Esophagus squamous epithelium (tissue), 4 donors: ENCODE measurements around the gene FSHR.

Experiments
- CTCF ChIP-seq, 6 experiments: fragments of 450-650 bp in 4 of 6; fragments of 200-600 bp in 2 of 6; sonication (generic) in 2 of 6; IDR thresholded peaks; one replicate each; pipeline ENCODE4 v1.5.1; 2016 to 2019; ENCODE audit warnings: antibody characterized with exemption in 6 of 6, mild to moderate bottlenecking in 4 of 6, moderate library complexity in 4 of 6
- POLR2A ChIP-seq, 4 donors: fragments of 450-650 bp; IDR thresholded peaks; one replicate each; pipeline ENCODE4 v1.6.1; 2017; ENCODE audit warnings: antibody characterized with exemption in 4 of 4, mild to moderate bottlenecking in 4 of 4, moderate library complexity in 3 of 4

GRCh38 chr2:49021271-49021670 lies 133.0 kb downstream of the FSHR start:
- TF ChIP-seq CTCF (IDR thresholded peaks at IDR 0.05) (no peak), POLR2A (IDR thresholded peaks at IDR 0.05) (no peak)
